Measurements from ENCODE around the gene TCP10L. TPM values are rescaled to one million over a fixed set of nuclear protein-coding genes. Genes with fewer than 3 reads are reported as not detected.

TCP10L gene
- total and polyA plus RNA-seq, 2 of the 13 experiments (the other 11 are each of a cell fraction or from before 2014, with no cell fraction given), result 0.90 to 2.4 TPM

GRCh38 chr21:32597205-32597604 is 11.9 kb upstream of the TCP10L start (continued):
- TF ChIP-seq, protein P1, sequence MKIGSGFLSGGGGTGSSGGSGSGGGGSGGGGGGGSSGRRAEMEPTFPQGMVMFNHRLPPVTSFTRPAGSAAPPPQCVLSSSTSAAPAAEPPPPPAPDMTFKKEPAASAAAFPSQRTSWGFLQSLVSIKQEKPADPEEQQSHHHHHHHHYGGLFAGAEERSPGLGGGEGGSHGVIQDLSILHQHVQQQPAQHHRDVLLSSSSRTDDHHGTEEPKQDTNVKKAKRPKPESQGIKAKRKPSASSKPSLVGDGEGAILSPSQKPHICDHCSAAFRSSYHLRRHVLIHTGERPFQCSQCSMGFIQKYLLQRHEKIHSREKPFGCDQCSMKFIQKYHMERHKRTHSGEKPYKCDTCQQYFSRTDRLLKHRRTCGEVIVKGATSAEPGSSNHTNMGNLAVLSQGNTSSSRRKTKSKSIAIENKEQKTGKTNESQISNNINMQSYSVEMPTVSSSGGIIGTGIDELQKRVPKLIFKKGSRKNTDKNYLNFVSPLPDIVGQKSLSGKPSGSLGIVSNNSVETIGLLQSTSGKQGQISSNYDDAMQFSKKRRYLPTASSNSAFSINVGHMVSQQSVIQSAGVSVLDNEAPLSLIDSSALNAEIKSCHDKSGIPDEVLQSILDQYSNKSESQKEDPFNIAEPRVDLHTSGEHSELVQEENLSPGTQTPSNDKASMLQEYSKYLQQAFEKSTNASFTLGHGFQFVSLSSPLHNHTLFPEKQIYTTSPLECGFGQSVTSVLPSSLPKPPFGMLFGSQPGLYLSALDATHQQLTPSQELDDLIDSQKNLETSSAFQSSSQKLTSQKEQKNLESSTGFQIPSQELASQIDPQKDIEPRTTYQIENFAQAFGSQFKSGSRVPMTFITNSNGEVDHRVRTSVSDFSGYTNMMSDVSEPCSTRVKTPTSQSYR (CRISPR knock-in tag; IDR thresholded peaks at IDR 0.05; ENCODE audit: borderline replicate concordance), result no peak
- TF ChIP-seq ATF1 (CRISPR knock-in tag; IDR thresholded peaks at IDR 0.05) (no peak), KLF12 (CRISPR knock-in tag; IDR thresholded peaks at IDR 0.05; ENCODE audit: borderline replicate concordance) (no peak), ZNF841 (CRISPR knock-in tag; IDR thresholded peaks at IDR 0.05; ENCODE audit: borderline replicate concordance) (no peak), SPEN (CRISPR knock-in tag; IDR thresholded peaks at IDR 0.05; ENCODE audit: low read depth) (no peak), HNRNPLL (IDR thresholded peaks at IDR 0.05; ENCODE audit: low read depth, low read length, poor library complexity, severe bottlenecking) (no peak), CC2D1A (CRISPR knock-in tag; IDR thresholded peaks at IDR 0.05) (no peak), ZNF558 (CRISPR knock-in tag; IDR thresholded peaks at IDR 0.05; ENCODE audit: borderline replicate concordance) (no peak), MNT (IDR thresholded peaks at IDR 0.05) (peak; percentile 38; the same call in 1 of the 2 replicates), HNRNPL (IDR thresholded peaks at IDR 0.05; ENCODE audit: low read depth, low read length) (no peak), ADNP (CRISPR knock-in tag; IDR thresholded peaks at IDR 0.05) (no peak), ZNF337 (CRISPR knock-in tag; IDR thresholded peaks at IDR 0.05; ENCODE audit: borderline replicate concordance, low read depth) (no peak), NFKB2 (CRISPR knock-in tag; IDR thresholded peaks at IDR 0.05; ENCODE audit: borderline replicate concordance) (no peak), ZNF619 (CRISPR knock-in tag; IDR thresholded peaks at IDR 0.05) (no peak), TCF7 (IDR thresholded peaks at IDR 0.05; ENCODE audit: low read depth) (peak; percentile 54; the same call in 1 of the 2 replicates)
- TF ChIP-seq, protein P2, sequence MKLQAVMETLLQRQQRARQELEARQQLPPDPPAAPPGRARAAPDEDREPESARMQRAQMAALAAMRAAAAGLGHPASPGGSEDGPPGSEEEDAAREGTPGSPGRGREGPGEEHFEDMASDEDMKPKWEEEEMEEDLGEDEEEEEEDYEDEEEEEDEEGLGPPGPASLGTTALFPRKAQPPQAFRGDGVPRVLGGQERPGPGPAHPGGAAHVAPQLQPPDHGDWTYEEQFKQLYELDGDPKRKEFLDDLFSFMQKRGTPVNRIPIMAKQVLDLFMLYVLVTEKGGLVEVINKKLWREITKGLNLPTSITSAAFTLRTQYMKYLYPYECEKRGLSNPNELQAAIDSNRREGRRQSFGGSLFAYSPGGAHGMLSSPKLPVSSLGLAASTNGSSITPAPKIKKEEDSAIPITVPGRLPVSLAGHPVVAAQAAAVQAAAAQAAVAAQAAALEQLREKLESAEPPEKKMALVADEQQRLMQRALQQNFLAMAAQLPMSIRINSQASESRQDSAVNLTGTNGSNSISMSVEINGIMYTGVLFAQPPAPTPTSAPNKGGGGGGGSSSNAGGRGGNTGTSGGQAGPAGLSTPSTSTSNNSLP (IDR thresholded peaks at IDR 0.05; ENCODE audit: low read depth, low read length), result peak; percentile 89
- TF ChIP-seq, protein P3, sequence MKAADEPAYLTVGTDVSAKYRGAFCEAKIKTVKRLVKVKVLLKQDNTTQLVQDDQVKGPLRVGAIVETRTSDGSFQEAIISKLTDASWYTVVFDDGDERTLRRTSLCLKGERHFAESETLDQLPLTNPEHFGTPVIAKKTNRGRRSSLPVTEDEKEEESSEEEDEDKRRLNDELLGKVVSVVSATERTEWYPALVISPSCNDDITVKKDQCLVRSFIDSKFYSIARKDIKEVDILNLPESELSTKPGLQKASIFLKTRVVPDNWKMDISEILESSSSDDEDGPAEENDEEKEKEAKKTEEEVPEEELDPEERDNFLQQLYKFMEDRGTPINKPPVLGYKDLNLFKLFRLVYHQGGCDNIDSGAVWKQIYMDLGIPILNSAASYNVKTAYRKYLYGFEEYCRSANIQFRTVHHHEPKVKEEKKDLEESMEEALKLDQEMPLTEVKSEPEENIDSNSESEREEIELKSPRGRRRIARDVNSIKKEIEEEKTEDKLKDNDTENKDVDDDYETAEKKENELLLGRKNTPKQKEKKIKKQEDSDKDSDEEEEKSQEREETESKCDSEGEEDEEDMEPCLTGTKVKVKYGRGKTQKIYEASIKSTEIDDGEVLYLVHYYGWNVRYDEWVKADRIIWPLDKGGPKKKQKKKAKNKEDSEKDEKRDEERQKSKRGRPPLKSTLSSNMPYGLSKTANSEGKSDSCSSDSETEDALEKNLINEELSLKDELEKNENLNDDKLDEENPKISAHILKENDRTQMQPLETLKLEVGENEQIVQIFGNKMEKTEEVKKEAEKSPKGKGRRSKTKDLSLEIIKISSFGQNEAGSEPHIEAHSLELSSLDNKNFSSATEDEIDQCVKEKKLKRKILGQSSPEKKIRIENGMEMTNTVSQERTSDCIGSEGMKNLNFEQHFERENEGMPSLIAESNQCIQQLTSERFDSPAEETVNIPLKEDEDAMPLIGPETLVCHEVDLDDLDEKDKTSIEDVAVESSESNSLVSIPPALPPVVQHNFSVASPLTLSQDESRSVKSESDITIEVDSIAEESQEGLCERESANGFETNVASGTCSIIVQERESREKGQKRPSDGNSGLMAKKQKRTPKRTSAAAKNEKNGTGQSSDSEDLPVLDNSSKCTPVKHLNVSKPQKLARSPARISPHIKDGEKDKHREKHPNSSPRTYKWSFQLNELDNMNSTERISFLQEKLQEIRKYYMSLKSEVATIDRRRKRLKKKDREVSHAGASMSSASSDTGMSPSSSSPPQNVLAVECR (CRISPR knock-in tag; IDR thresholded peaks at IDR 0.05; ENCODE audit: borderline replicate concordance), result no peak; the same call in 1 of the 2 replicates
- TF ChIP-seq, protein P4, sequence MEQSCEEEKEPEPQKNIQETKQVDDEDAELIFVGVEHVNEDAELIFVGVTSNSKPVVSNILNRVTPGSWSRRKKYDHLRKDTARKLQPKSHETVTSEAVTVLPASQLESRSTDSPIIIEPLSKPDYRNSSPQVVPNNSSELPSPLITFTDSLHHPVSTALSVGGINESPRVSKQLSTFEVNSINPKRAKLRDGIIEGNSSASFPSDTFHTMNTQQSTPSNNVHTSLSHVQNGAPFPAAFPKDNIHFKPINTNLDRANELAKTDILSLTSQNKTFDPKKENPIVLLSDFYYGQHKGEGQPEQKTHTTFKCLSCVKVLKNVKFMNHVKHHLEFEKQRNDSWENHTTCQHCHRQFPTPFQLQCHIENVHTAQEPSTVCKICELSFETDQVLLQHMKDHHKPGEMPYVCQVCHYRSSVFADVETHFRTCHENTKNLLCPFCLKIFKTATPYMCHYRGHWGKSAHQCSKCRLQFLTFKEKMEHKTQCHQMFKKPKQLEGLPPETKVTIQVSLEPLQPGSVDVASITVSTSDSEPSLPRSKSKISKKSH (CRISPR knock-in tag; IDR thresholded peaks at IDR 0.05; ENCODE audit: borderline replicate concordance), result no peak

All from HepG2 (cell line).